Stimulated activated CD4-positive, alpha-beta T cell treated with anti-CD3 and anti-CD28 coated beads, Interleukin-4, amount 100 ng/mL, for 4 hours (primary cell): ENCODE results near the gene PSMC4.
"Not testable (repeated sequence)": the region's sequence is repeated elsewhere in the genome, so short reads cannot be mapped to it uniquely, and the experiment has no call there.

Experiments used
- DNase-seq, 2 experiments: peaks; one replicate each; pipeline ENCODE4 v3.0.0-alpha.2; 2020

Gene PSMC4

GRCh38 chr19:39949026-39949747 is 21.8 kb upstream of the PSMC4 start:
- DNase-seq: no peak

- no peak for DNase-seq
Observed at GRCh38 chr19:39951065-39951650, 19.8 kb upstream of the PSMC4 start.

GRCh38 chr19:39951686-39952085 is 19.3 kb upstream of the PSMC4 start:
- DNase-seq: no peak

- no peak for DNase-seq
Observed at GRCh38 chr19:39953915-39954314, 17.1 kb upstream of the PSMC4 start.

- DNase-seq: not testable (repeated sequence)
Observed at GRCh38 chr19:39957886-39958285, 13.1 kb upstream of the PSMC4 start.

GRCh38 chr19:39958942-39959341 is 12.0 kb upstream of the PSMC4 start:
- DNase-seq: not testable (repeated sequence)

- not testable (repeated sequence) for DNase-seq
Observed at GRCh38 chr19:39959407-39959806, 11.6 kb upstream of the PSMC4 start.

GRCh38 chr19:39963898-39964297 is 7.1 kb upstream of the PSMC4 start:
- DNase-seq: no peak

GRCh38 chr19:39966617-39967016 is 4.3 kb upstream of the PSMC4 start:
- DNase-seq: no peak

GRCh38 chr19:39967561-39967960 is 3.4 kb upstream of the PSMC4 start:
- DNase-seq: no peak

GRCh38 chr19:39968789-39969188 is 2.2 kb upstream of the PSMC4 start:
- no peak for DNase-seq

- DNase-seq: no peak
Observed at GRCh38 chr19:39969266-39969665, 1.7 kb upstream of the PSMC4 start.

- DNase-seq: no peak
Observed at GRCh38 chr19:39969681-39970424, 1.1 kb upstream of the PSMC4 start.

GRCh38 chr19:39970425-39970674 is 615 bp upstream of the PSMC4 start:
- DNase-seq: no peak

GRCh38 chr19:39971380-39972035 is 543 bp downstream of the PSMC4 start:
- DNase-seq: no peak

GRCh38 chr19:39974377-39975155 is 3.6 kb downstream of the PSMC4 start:
- DNase-seq: no peak

GRCh38 chr19:39982883-39983282 is 11.9 kb downstream of the PSMC4 start:
- DNase-seq: no peak

GRCh38 chr19:39983695-39984300 is 12.8 kb downstream of the PSMC4 start:
- DNase-seq: no peak

GRCh38 chr19:39986643-39987042 is 15.7 kb downstream of the PSMC4 start:
- no peak for DNase-seq

- DNase-seq: no peak
Observed at GRCh38 chr19:39987167-39987566, 16.2 kb downstream of the PSMC4 start.

- no peak for DNase-seq
Observed at GRCh38 chr19:39987596-39987995, 16.6 kb downstream of the PSMC4 start.

- DNase-seq: no peak
Observed at GRCh38 chr19:39993605-39994004, 22.6 kb downstream of the PSMC4 start.

- DNase-seq: no peak
Observed at GRCh38 chr19:39994361-39994760, 23.4 kb downstream of the PSMC4 start.
